Heart left ventricle (tissue), 16 donors: ENCODE results near the gene CUX1. TPM values are rescaled to one million over a fixed set of nuclear protein-coding genes. Genes with fewer than 3 reads are reported as not detected.
A peak's percentile ranks its signal among the peaks of the same experiment; 100 is the strongest.
"Not testable (repeated sequence)": the region's sequence is repeated elsewhere in the genome, so short reads cannot be mapped to it uniquely, and the experiment has no call there.

Source experiments
- ATAC-seq, 4 donors: fragments of 200-7000 bp; cut with Tn5 transposase; one replicate each; pipeline ENCODE4 v1.9.1; 2020 to 2022; ENCODE audit warnings: moderate library complexity in 4 of 4, mild to moderate bottlenecking in 3 of 4, moderate number of reproducible peaks in 1 of 4
- DNase-seq, 5 donors: peaks; one replicate each; pipeline ENCODE4 v3.0.0-alpha.2; 2020
- H3K27ac ChIP-seq, 12 donors: fragments of 200-600 bp; sonication (generic) in 4 of 12; one replicate each; pipeline versions ENCODE4 v1.5.0 to v1.8.0; 2016 to 2022; ENCODE audit warnings: mild to moderate bottlenecking in 2 of 12
- H3K27me3 ChIP-seq, 9 donors: fragments of 200-600 bp; sonication (generic) in 2 of 9; one replicate each; pipeline versions ENCODE4 v1.5.1 to v1.8.0; 2016 to 2022; ENCODE audit warnings: mild to moderate bottlenecking in 3 of 9
- H3K36me3 ChIP-seq, 9 donors: fragments of 200-600 bp; sonication (generic) in 2 of 9; one replicate each; pipeline versions ENCODE4 v1.5.0 to v1.8.0; 2018 to 2022; ENCODE audit warnings: mild to moderate bottlenecking in 2 of 9
- H3K4me1 ChIP-seq, 12 donors: fragments of 200-600 bp; sonication (generic) in 4 of 12; one replicate each; pipeline versions ENCODE4 v1.5.0 to v1.8.0; 2016 to 2022; ENCODE audit warnings: mild to moderate bottlenecking in 3 of 12
- H3K4me3 ChIP-seq, 12 donors: fragments of 200-600 bp; sonication (generic) in 4 of 12; one replicate each; pipeline versions ENCODE4 v1.5.0 to v1.8.0; 2017 to 2022; ENCODE audit warnings: mild to moderate bottlenecking in 9 of 12, moderate library complexity in 4 of 12
- H3K9me3 ChIP-seq, 12 donors: fragments of 200-600 bp; sonication (generic) in 4 of 12; one replicate each; pipeline versions ENCODE4 v1.5.0 to v1.8.0; 2016 to 2022; ENCODE audit warnings: mild to moderate bottlenecking in 1 of 12
- POLR2A ChIP-seq, 2 donors: fragments of 450-650 bp; IDR thresholded peaks; one replicate each; pipeline ENCODE4 v1.6.1; 2017; ENCODE audit warnings: antibody characterized with exemption in 2 of 2, mild to moderate bottlenecking in 2 of 2, moderate library complexity in 2 of 2
- WGBS, 4 donors: extraction: QIAGEN DNeasy Blood & Tissue Kit in 2 of 4; methylation state at CpG; one replicate each; pipeline versions ENCODE4 v1.1.5 to v1.1.7; 2013 to 2018; 5-methylcytosine and 5-hydroxymethylcytosine counted together
- intact Hi-C, 10 donors: fragments of 100-400 bp; cut with DNase I; formaldehyde crosslinking; loops; one replicate each; pipeline versions ENCODE4 v1.11.1 to v1.14.2; 2022
- polyA plus RNA-seq, 2 donors: library from polyadenylated mRNA; stranded (reverse); fragments of 200-250 nt; gene quantifications; one replicate each; pipeline ENCODE4 v1.2.3, GENCODE V29; 2013
- total RNA-seq, 9 donors: library from RNA; depleted of rRNA in 2 of 9; stranded (reverse); fragments of >200 nt in 2 of 9; fragmentation: NEBNext Ultra II Directional in 3 of 9; extraction: Animal tissue kit (Norgen Biotek cat#: 25700) in 3 of 9; gene quantifications; one replicate each; pipeline versions ENCODE4 v1.1.0 to v1.2.4, GENCODE V29; 2016 to 2023
- TF ChIP-seq, protein P1 (sequence below), 12 donors: fragments of 200-600 bp; sonication (generic) in 4 of 12; IDR thresholded peaks; one replicate each; pipeline versions ENCODE4 v1.5.0 to v1.8.0; 2018 to 2022; ENCODE audit warnings: antibody characterized with exemption in 12 of 12, mild to moderate bottlenecking in 5 of 12
- donor health status: ischemic (EF 13 %, LVEDD 7.1; RV severe dilation, severe dysfunction).
- donor health status: healthy with polysubstance abuse.
- donor health status: DM: no; HTN: yes; CAD: no.
- donor health status: DM: no; HTN: no; CAD: no.
- donor health status: ischemic (EF 25% LVEDD 6.9; RV normal size, moderate dysfunction).
- donor health status: ischemic (EF 25% LVEDD 5.7; RV mildly dilated, moderate dysfunction).
- donor health status: healthy.
- donor health status: DM: yes; HTN: yes; CAD: no.
- donor health status: ischemic (EF 35%, LVEDD 5.7; RV mildly dilated, moderate dysfunction).
- donor health status: nonischemic (EF 11% LVEDD 7.7; RV severe dilation, severe dysfunction).
- donor health status: DM: yes; HTN: yes; CAD: no.
- donor health status: PGD.
- donor health status: ischemic (EF 29% LVEDD 5.4; RV normal size, mild dysfunction).
- donor health status: nonischemic (EF 23%, LVEDD 6.1; RV moderate dilation, normal function).

Gene CUX1
- total and polyA plus RNA-seq, 11 donors, result 51.9 to 173 (median 122) TPM

DNA sequence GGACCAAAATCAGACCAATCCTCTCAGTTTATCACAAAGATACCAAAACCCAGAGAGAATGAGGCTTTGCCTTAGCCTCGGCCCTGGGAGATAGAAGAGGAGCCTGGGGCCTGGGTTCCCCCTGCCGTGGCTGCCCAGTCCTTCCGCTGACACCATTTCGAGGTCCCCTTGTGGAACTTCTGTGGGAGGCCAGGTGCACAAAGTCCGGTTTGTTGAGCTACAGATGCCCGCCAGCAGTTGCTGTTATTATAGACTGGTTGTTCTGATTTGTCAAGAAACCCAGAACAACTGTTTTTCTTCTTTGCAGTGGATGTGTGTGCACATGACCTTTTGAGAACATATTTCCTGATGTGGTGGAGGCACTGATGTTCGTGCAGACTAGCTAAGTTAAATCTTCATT is 47.6 kb downstream of the CUX1 start:
- 77 to 84% (median 80%) methylated on average over 7 of the region's 7 CpGs for WGBS, 4 donors
- Histone ChIP-seq H3K4me3 (no peak overlapping the region), H3K9me3 (no peaks in the 10 kb centered on the region), H3K4me1 (peaks cover 0 to 60% (median 26%) of the 10 kb centered on the region in 12 donors), H3K27me3 (no peaks in the 10 kb centered on the region), H3K36me3 (peaks cover 0 to 8% (median 0%) of the 10 kb centered on the region in 9 donors), H3K27ac (peak overlapping the region in 3 of 12 donors; percentile 8 to 40 (median 29))
- intact Hi-C loops, result no loop called here
- TF ChIP-seq, protein P1, sequence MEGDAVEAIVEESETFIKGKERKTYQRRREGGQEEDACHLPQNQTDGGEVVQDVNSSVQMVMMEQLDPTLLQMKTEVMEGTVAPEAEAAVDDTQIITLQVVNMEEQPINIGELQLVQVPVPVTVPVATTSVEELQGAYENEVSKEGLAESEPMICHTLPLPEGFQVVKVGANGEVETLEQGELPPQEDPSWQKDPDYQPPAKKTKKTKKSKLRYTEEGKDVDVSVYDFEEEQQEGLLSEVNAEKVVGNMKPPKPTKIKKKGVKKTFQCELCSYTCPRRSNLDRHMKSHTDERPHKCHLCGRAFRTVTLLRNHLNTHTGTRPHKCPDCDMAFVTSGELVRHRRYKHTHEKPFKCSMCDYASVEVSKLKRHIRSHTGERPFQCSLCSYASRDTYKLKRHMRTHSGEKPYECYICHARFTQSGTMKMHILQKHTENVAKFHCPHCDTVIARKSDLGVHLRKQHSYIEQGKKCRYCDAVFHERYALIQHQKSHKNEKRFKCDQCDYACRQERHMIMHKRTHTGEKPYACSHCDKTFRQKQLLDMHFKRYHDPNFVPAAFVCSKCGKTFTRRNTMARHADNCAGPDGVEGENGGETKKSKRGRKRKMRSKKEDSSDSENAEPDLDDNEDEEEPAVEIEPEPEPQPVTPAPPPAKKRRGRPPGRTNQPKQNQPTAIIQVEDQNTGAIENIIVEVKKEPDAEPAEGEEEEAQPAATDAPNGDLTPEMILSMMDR (IDR thresholded peaks at IDR 0.05), result no peak
- ATAC-seq, result no peak
- no peak for DNase-seq

DNA sequence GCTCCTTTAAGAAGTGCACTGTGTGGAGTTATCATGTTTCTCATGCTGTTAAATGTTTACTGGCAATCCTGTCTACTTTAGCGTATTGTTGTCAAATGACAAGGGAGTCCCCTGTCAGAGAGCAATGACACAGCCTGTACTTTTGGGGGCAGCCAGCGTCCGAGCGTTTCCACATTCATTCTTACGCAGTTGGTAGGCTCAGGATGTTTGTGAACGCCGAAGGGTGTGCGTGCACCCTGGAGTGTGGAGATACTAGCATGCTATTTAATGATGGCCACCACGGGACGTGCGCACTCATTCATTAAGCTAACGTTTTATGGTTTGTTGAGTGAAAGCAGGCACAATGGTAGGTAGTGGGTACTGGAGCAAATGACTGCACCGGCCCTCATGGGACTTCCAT is 48.0 kb downstream of the CUX1 start:
- Histone ChIP-seq H3K27ac (peak overlapping the region in 4 of 12 donors; percentile 10 to 40 (median 21)), H3K9me3 (no peaks in the 10 kb centered on the region), H3K27me3 (no peaks in the 10 kb centered on the region), H3K36me3 (peaks cover 0 to 8% (median 0%) of the 10 kb centered on the region in 9 donors), H3K4me3 (no peak overlapping the region), H3K4me1 (peaks cover 0 to 60% (median 22%) of the 10 kb centered on the region in 12 donors)
- 73 to 76% (median 73%) methylated on average over 13 of the region's 13 CpGs for WGBS, 4 donors
- intact Hi-C loops, result no loop called here
- ATAC-seq, result peak; percentile 47 to 59 (median 54)
- no peak for DNase-seq
- TF ChIP-seq, protein P1 (IDR thresholded peaks at IDR 0.05), result no peak
- TF ChIP-seq POLR2A (IDR thresholded peaks at IDR 0.05), result no peak

DNA sequence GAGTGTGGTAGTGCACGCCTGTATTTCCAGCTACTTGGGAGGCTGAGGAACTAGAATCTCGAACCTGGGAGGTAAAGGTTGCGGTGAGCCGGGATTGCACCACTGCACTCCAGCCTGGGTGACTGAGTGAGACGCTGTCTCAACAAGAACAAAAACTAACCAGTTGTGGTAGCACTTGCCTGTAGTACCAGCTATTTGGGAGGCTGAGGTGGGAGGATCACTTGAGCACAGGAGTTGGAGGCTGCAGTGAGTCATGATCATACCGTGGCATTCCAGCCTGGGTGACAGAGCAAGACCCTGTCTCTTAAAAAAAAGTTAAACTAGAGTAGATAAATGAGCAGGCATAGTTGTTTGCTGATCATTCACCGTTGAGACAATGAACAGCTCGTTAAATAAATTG is 48.9 kb downstream of the CUX1 start:
- peaks cover 0 to 8% (median 0%) of the 10 kb centered on the region in 9 donors for H3K36me3 ChIP-seq
- H3K27ac ChIP-seq, result no peak overlapping the region
- no peak overlapping the region for H3K4me3 ChIP-seq
- TF ChIP-seq, protein P1 (IDR thresholded peaks at IDR 0.05), result no peak
- TF ChIP-seq POLR2A (IDR thresholded peaks at IDR 0.05), result no peak
- no peaks in the 10 kb centered on the region for H3K9me3 ChIP-seq
- ATAC-seq, result no peak
- 97 to 98% (median 97%) methylated on average over 8 of the region's 8 CpGs for WGBS, 4 donors
- peaks cover 0 to 61% (median 19%) of the 10 kb centered on the region in 12 donors for H3K4me1 ChIP-seq
- intact Hi-C loops, result no loop called here
- DNase-seq, result no peak
- no peaks in the 10 kb centered on the region for H3K27me3 ChIP-seq

DNA sequence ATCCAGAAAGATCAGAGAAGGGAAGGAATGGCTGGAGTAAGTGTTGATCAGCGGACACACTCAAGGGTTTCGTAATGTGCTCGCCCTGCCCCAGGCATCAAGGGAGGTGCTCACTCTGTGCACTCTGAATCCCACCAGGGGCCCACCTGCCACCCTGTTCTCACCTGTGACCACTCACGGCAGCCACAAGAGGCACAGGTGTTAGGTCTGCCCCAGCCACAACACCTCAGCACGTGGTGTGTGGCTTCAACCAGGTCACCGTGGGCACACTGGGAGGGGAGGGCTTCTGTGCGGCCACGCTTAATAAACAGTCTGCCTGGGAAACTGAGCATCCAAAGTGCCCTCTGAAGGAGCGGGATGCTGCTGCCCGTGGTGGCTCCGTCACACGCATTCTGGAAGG is 49.8 kb downstream of the CUX1 start:
- TF ChIP-seq, protein P1 (IDR thresholded peaks at IDR 0.05), result no peak
- TF ChIP-seq POLR2A (IDR thresholded peaks at IDR 0.05), result no peak
- intact Hi-C loops, result no loop called here
- 94 to 97% (median 95%) methylated on average over 10 to 12 of the region's 12 CpGs for WGBS, 4 donors
- H3K27ac ChIP-seq, result no peak overlapping the region
- ATAC-seq, result no peak
- H3K9me3 ChIP-seq, result no peaks in the 10 kb centered on the region
- DNase-seq, result no peak
- peaks cover 0 to 57% (median 14%) of the 10 kb centered on the region in 12 donors for H3K4me1 ChIP-seq
- peaks cover 0 to 8% (median 0%) of the 10 kb centered on the region in 9 donors for H3K36me3 ChIP-seq
- no peaks in the 10 kb centered on the region for H3K27me3 ChIP-seq
- no peak overlapping the region for H3K4me3 ChIP-seq

DNA sequence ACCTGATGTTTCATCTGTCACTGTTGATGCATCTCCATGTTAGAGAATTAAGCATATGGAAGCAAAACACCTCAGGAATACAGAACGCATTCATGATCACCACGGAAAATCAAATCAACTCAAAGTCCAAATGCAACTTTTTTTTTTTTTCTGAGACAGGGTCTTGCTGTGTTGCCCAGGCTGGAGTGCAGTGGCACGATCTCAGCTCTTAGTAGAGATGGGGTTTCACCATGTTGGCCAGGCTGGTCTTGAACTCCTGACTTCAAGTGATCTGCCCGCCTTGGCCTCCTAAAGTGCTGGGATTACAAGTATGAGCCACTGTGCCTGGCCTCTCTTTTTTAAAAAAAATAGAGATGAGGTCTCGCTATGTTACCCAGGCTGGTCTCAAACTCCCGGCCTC is 50.3 kb downstream of the CUX1 start:
- H3K36me3 ChIP-seq, H3K9me3 ChIP-seq, H3K4me3 ChIP-seq, intact Hi-C loops, DNase-seq, H3K27me3 ChIP-seq, ATAC-seq, H3K27ac ChIP-seq: not testable (repeated sequence)
- peaks cover 0 to 53% (median 13%) of the 10 kb centered on the region in 12 donors for H3K4me1 ChIP-seq
- 95 to 98% (median 96%) methylated on average over 6 of the region's 6 CpGs for WGBS, 4 donors
